Type B pancreatic cell (in vitro differentiated cells): ENCODE data around the gene WNK1. TPM values are rescaled to one million over a fixed set of nuclear protein-coding genes. Genes with fewer than 3 reads are reported as not detected.
"Not testable (repeated sequence)": the region's sequence is repeated elsewhere in the genome, so short reads cannot be mapped to it uniquely, and the experiment has no call there.

Experiments used
- DNase-seq: peaks from one replicate; pipeline ENCODE4 v3.0.0; 2021; ENCODE audit warnings: mixed read lengths; ENCODE audit not compliant: unreplicated experiment; ENCODE audit errors: extremely low spot score
- H3K27ac Mint-ChIP-seq: 2 replicates; pipeline ENCODE4 v1.8.0; 2021; ENCODE audit warnings: mild to moderate bottlenecking, mixed read lengths
- H3K27me3 Mint-ChIP-seq: 2 replicates; pipeline ENCODE4 v1.8.0; 2021; ENCODE audit warnings: mixed read lengths
- H3K36me3 Mint-ChIP-seq: 2 replicates; pipeline ENCODE4 v1.8.0; 2021; ENCODE audit warnings: mixed read lengths
- H3K4me1 Mint-ChIP-seq: one replicate; pipeline ENCODE4 v1.8.0; 2021; ENCODE audit warnings: mixed read lengths; ENCODE audit not compliant: unreplicated experiment
- H3K4me3 Mint-ChIP-seq: 2 replicates; pipeline ENCODE4 v1.8.0; 2021; ENCODE audit warnings: mild to moderate bottlenecking, mixed read lengths
- H3K9me3 Mint-ChIP-seq: 2 replicates; pipeline ENCODE4 v1.8.0; 2021; ENCODE audit warnings: mixed read lengths
- total RNA-seq: library from RNA; stranded (reverse); gene quantifications from 2 replicates; pipeline ENCODE4 v1.2.1, GENCODE V29; 2021; ENCODE audit warnings: low replicate concordance
- TF ChIP-seq, protein P1 (sequence below): fragments of 200-600 bp; sonication (generic); conservative IDR thresholded peaks from 2 replicates; pipeline ENCODE4 v1.5.0; 2021; ENCODE audit warnings: antibody characterized with exemption, mild to moderate bottlenecking

Gene WNK1
- total RNA-seq, 1 donor from 2014 or later = 132 TPM

GRCh38 chr12:788288-788687, 35.9 kb downstream of the WNK1 start:
- Mint-ChIP-seq H3K36me3 (peaks cover 6% of the 10 kb centered on the region), H3K27ac (no peak overlapping the region), H3K27me3 (no peaks in the 10 kb centered on the region), H3K4me1 (no peaks in the 10 kb centered on the region), H3K4me3 (no peak overlapping the region), H3K9me3 (no peaks in the 10 kb centered on the region)
- TF ChIP-seq, protein P1, sequence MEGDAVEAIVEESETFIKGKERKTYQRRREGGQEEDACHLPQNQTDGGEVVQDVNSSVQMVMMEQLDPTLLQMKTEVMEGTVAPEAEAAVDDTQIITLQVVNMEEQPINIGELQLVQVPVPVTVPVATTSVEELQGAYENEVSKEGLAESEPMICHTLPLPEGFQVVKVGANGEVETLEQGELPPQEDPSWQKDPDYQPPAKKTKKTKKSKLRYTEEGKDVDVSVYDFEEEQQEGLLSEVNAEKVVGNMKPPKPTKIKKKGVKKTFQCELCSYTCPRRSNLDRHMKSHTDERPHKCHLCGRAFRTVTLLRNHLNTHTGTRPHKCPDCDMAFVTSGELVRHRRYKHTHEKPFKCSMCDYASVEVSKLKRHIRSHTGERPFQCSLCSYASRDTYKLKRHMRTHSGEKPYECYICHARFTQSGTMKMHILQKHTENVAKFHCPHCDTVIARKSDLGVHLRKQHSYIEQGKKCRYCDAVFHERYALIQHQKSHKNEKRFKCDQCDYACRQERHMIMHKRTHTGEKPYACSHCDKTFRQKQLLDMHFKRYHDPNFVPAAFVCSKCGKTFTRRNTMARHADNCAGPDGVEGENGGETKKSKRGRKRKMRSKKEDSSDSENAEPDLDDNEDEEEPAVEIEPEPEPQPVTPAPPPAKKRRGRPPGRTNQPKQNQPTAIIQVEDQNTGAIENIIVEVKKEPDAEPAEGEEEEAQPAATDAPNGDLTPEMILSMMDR = no peak
- no peak for DNase-seq

GRCh38 chr12:788762-789161, 36.4 kb downstream of the WNK1 start:
- peak overlapping the region; percentile 39 for H3K27ac Mint-ChIP-seq
- not testable (repeated sequence) for H3K9me3 Mint-ChIP-seq, DNase-seq, H3K4me1 Mint-ChIP-seq, H3K4me3 Mint-ChIP-seq, H3K27me3 Mint-ChIP-seq, H3K36me3 Mint-ChIP-seq

DNA sequence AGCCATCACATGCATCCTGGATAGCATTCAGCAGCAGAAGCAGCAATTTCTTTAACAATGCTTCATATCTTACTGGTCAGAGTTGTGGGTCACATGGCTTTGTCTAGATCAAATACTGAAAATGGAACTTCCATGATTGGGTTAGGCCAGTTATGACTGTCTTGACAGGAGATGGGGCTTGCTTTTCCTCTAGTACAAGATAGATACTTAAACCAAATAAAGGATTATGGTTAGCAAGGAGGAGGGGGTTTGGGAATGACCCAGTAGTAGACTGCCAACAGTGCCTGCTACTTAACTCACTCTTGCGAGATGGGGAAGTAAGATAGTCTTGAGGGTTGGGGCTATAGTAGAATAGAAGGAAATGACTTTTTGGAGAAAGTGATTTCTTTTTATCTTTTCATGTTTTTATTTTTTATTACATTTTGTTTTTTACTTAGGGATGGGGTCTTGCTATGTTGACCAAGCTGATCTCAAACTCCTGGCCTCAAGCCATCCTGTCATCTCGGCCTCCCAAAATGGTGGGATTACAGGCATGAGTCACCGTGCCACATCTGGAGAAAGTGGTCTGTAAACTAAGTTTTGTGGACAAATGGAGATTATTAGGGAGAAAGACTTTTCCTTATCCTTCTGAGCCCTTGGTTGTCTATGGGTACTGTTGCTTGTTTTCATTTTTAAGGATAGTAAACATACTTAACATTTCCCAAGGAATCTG, 37.6 kb downstream of the WNK1 start:
- H3K27ac Mint-ChIP-seq = no peak overlapping the region
- peaks cover 3% of the 10 kb centered on the region for H3K4me1 Mint-ChIP-seq
- no peak for DNase-seq
- H3K36me3 Mint-ChIP-seq = peaks cover 6% of the 10 kb centered on the region
- H3K4me3 Mint-ChIP-seq = no peak overlapping the region
- TF ChIP-seq, protein P1 = no peak
- H3K9me3 Mint-ChIP-seq = no peaks in the 10 kb centered on the region
- no peaks in the 10 kb centered on the region for H3K27me3 Mint-ChIP-seq

DNA sequence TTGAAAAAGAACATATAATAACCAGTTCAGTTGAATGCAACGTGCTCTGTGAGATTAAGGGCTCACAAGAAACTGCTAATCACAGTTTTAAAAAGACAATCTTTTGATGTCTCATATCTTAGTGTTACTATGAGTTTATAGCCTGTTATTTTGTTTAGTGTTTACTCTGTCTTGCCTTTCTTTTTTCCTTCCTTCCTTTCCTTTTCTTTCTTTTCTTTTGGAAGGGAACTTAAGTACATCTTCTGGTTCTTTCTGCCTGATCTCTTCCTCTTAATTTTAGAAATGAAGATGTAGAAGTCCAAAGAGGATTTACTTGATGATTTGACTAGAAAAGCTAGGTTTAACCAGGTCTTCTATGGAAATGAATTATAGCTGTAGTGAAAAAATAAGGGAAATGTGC, 38.2 kb downstream of the WNK1 start:
- H3K4me1 Mint-ChIP-seq = peaks cover 9% of the 10 kb centered on the region
- no peaks in the 10 kb centered on the region for H3K27me3 Mint-ChIP-seq
- peak overlapping the region; percentile 6 for H3K27ac Mint-ChIP-seq
- no peak for DNase-seq
- no peak overlapping the region for H3K4me3 Mint-ChIP-seq
- peaks cover 9% of the 10 kb centered on the region for H3K36me3 Mint-ChIP-seq
- TF ChIP-seq, protein P1 = no peak
- no peaks in the 10 kb centered on the region for H3K9me3 Mint-ChIP-seq

- Mint-ChIP-seq H3K27ac (peak overlapping the region; percentile 31), H3K4me1 (peaks cover 14% of the 10 kb centered on the region)
Observed at GRCh38 chr12:793037-793436, 40.7 kb downstream of the WNK1 start.

DNA sequence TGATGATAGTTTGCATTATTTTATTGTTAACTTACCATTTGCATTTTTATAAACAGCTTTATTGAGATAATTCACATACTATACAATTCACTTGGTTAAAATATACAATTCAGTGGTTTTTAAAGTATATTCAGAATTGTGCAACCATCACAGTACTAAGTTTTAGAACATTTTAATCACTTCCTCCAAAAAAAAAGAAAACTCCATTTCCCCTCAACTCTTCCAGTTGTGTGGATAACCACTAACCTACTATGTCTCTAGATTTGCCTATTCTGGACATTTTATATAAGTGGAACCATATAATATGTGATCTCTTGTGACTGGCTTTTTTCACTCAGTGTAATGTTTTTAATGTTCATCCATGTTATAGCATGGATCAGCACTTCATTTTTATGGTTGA, 41.3 kb downstream of the WNK1 start:
- Mint-ChIP-seq H3K27me3 (no peaks in the 10 kb centered on the region), H3K36me3 (peaks cover 17% of the 10 kb centered on the region), H3K9me3 (no peaks in the 10 kb centered on the region), H3K4me1 (peaks cover 14% of the 10 kb centered on the region), H3K4me3 (no peak overlapping the region), H3K27ac (no peak overlapping the region)
- no peak for DNase-seq
- TF ChIP-seq, protein P1 = no peak

More at GRCh38 chr12:793037-793436, 40.7 kb downstream of the WNK1 start:
- H3K27me3 Mint-ChIP-seq = no peaks in the 10 kb centered on the region
- no peak overlapping the region for H3K4me3 Mint-ChIP-seq
- H3K9me3 Mint-ChIP-seq = no peaks in the 10 kb centered on the region
- peaks cover 16% of the 10 kb centered on the region for H3K36me3 Mint-ChIP-seq
- no peak for DNase-seq
- TF ChIP-seq, protein P1 = no peak
